Neural cell (in vitro differentiated cells): Measurements from ENCODE around the gene POLR1A.

Experiments
- EZH2 ChIP-seq: fragments of 200-600, 300-800 bp; shearing (Covaris generic), sonication (generic); IDR thresholded peaks from 2 replicates; pipeline ENCODE4 v1.6.1; 2014; ENCODE audit warnings: antibody characterized with exemption, low read length, borderline replicate concordance, mild to moderate bottlenecking; ENCODE audit not compliant: insufficient read depth, poor library complexity, severe bottlenecking
- TF ChIP-seq, protein P1 (sequence below): fragments of 450-650 bp; IDR thresholded peaks from 2 replicates; pipeline ENCODE4 v1.5.1; 2014; ENCODE audit warnings: antibody characterized with exemption, mild to moderate bottlenecking, moderate library complexity; ENCODE audit not compliant: poor library complexity, severe bottlenecking

DNA sequence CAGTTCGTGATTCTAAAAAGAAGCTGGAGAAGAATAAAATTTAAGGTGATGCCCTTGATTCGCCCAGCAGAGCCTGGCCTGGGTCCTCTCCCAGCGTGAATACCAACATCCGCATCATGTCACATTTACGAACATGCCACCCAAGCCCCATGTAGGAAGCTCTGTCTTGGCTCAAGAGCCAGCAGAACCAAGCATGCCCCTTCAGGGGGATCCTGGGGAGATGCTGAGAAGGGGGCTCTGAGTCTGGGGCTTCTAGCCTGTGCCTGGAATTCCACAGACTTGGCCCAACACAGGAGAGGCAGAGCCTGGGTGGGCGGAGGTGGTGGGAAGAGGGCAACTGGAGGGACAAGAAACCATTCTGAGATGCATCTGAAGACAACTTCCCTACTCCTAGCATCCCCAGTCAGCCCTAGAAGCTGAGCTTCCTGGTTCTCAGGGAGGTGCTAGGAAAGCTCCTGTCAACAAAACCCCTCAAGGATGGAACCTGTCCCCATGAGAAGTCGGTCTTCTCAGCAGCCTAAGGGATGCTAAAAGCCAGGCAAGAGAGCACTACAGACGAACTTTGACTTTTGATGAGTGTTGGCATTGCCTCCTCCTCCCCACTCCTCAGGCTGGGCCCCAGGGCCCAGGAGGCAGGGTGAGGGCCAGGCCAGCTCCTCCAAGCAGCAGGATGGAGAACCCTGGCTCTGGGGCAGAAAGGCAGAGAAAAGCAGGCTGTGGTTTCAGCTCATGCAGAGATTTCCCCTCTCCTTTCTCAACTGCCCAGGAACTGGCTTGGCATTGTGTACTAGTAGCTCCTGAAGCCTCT, 57.9 kb downstream of the POLR1A start:
- TF ChIP-seq, protein P1, sequence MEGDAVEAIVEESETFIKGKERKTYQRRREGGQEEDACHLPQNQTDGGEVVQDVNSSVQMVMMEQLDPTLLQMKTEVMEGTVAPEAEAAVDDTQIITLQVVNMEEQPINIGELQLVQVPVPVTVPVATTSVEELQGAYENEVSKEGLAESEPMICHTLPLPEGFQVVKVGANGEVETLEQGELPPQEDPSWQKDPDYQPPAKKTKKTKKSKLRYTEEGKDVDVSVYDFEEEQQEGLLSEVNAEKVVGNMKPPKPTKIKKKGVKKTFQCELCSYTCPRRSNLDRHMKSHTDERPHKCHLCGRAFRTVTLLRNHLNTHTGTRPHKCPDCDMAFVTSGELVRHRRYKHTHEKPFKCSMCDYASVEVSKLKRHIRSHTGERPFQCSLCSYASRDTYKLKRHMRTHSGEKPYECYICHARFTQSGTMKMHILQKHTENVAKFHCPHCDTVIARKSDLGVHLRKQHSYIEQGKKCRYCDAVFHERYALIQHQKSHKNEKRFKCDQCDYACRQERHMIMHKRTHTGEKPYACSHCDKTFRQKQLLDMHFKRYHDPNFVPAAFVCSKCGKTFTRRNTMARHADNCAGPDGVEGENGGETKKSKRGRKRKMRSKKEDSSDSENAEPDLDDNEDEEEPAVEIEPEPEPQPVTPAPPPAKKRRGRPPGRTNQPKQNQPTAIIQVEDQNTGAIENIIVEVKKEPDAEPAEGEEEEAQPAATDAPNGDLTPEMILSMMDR, result no peak
- TF ChIP-seq EZH2, result no peak
